GM12878 (cell line): ENCODE data around the gene GADL1. TPM values are rescaled to one million over a fixed set of nuclear protein-coding genes. Genes with fewer than 3 reads are reported as not detected.

ENCODE experiments used
- ATF2 ChIP-seq: IDR thresholded peaks from 2 replicates; pipeline ENCODE4 v1.6.1; 2012; ENCODE audit warnings: low read length, inconsistent platforms
- CBX5 ChIP-seq: sonication (generic); IDR thresholded peaks from 2 replicates; pipeline ENCODE4 v1.6.1; 2016; ENCODE audit warnings: low read depth, moderate library complexity, mild to moderate bottlenecking, inconsistent platforms
- CREM ChIP-seq: IDR thresholded peaks from 2 replicates; pipeline ENCODE4 v1.6.1; 2014; ENCODE audit warnings: antibody characterized with exemption, low read depth
- HDAC2 ChIP-seq: fragments of 200-600 bp; sonication (generic); IDR thresholded peaks from 2 replicates; pipeline ENCODE4 v1.6.1; 2017
- HSF1 ChIP-seq: fragments of 150-350 bp; IDR thresholded peaks from 2 replicates; pipeline ENCODE4 v1.6.1; 2014; ENCODE audit warnings: mild to moderate bottlenecking, low read depth, low read length
- KDM1A ChIP-seq: fragments of 200-600 bp; sonication (generic); IDR thresholded peaks from 2 replicates; pipeline ENCODE4 v1.6.1; 2016; ENCODE audit warnings: borderline replicate concordance
- MXI1 ChIP-seq: fragments of 150-350 bp; IDR thresholded peaks from 2 replicates; pipeline ENCODE4 v1.6.1; 2011; ENCODE audit warnings: low read depth, mild to moderate bottlenecking, inconsistent platforms, low read length, improper control_type of control experiment
- PAX8 ChIP-seq: fragments of 450-650 bp; IDR thresholded peaks from 2 replicates; pipeline ENCODE4 v1.6.1; 2017; ENCODE audit warnings: mild to moderate bottlenecking, moderate library complexity
- POLR2AphosphoS2 ChIP-seq: IDR thresholded peaks from 2 replicates; pipeline ENCODE4 v1.6.1; 2011; ENCODE audit warnings: low read depth, mild to moderate bottlenecking, low read length, improper control_type of control experiment, moderate library complexity
- POU2F2 ChIP-seq: IDR thresholded peaks from 3 replicates; pipeline ENCODE4 v1.6.1; 2011; ENCODE audit warnings: low read depth, mild to moderate bottlenecking, low read length, borderline replicate concordance
- RAD21 ChIP-seq: IDR thresholded peaks from 2 replicates; pipeline ENCODE4 v1.6.1; 2011; ENCODE audit warnings: mild to moderate bottlenecking, low read depth, low read length, moderate library complexity; ENCODE audit not compliant: insufficient read depth
- RELA ChIP-seq: fragments of 450-650 bp; IDR thresholded peaks from 2 replicates; pipeline ENCODE4 v1.8.0; 2014; ENCODE audit warnings: borderline replicate concordance; ENCODE audit not compliant: partially characterized antibody
- RFX5 ChIP-seq: IDR thresholded peaks from 2 replicates; pipeline ENCODE4 v1.6.1; 2011; ENCODE audit warnings: low read depth, low read length, improper control_type of control experiment
- ZBTB40 ChIP-seq: fragments of 450-650 bp; IDR thresholded peaks from 2 replicates; pipeline ENCODE4 v1.6.1; 2016; ENCODE audit warnings: mild to moderate bottlenecking, moderate library complexity, borderline replicate concordance
- polyA plus RNA-seq, 11 experiments: library from polyadenylated mRNA; depleted of rRNA in 4 of 11; unstranded in 6 of 11; stranded (reverse) in 5 of 11; fragments of >200 nt; fragmentation: Nextera tagmentation in 4 of 11; fragmentation: Illumina TruSeq in 1 of 11; extraction: Ambion mirVana in 4 of 11; extraction: Trizol in 1 of 11; gene quantifications; 1 replicate in 1 of 11; 2 replicates in 10 of 11; pipeline versions ENCODE4 v1.2.1 to v1.2.3, GENCODE V29; 2011 to 2016; ENCODE audit warnings: inconsistent platforms in 2 of 11, missing spikeins in 2 of 11, low read depth in 1 of 11
- total RNA-seq, 4 experiments: library from RNA; depleted of rRNA in 3 of 4; stranded (reverse); fragments of >200 nt in 3 of 4; fragmentation: Illumina TruSeq in 1 of 4; extraction: Trizol in 1 of 4; gene quantifications; 2 replicates each; pipeline versions ENCODE4 v1.2.1 to v1.2.3, GENCODE V29; 2013 to 2021
- TF ChIP-seq, protein P1 (sequence below): fragments of 450-650 bp; conservative IDR thresholded peaks from 2 replicates; pipeline ENCODE4 v1.6.1; 2017; ENCODE audit warnings: mild to moderate bottlenecking, moderate library complexity

GADL1 gene
- total and polyA plus RNA-seq, 10 of the 15 experiments (the other 5 are each of a cell fraction or from before 2014, with no cell fraction given): 0.04 TPM; not detected in 9

GRCh38 chr3:30693470-30694120 is 200.9 kb downstream of the GADL1 start (continued):
- TF ChIP-seq RELA (no peak), RFX5 (no peak), ATF2 (no peak), HDAC2 (no peak), POU2F2 (0 out of 3 replicates have a peak, but pooled peaks have one; percentile 23), CBX5 (no peak), KDM1A (no peak), CREM (no peak), HSF1 (no peak), POLR2AphosphoS2 (no peak), ZBTB40 (no peak), MXI1 (no peak), PAX8 (no peak), RAD21 (peak; percentile 98)
- TF ChIP-seq, protein P1, sequence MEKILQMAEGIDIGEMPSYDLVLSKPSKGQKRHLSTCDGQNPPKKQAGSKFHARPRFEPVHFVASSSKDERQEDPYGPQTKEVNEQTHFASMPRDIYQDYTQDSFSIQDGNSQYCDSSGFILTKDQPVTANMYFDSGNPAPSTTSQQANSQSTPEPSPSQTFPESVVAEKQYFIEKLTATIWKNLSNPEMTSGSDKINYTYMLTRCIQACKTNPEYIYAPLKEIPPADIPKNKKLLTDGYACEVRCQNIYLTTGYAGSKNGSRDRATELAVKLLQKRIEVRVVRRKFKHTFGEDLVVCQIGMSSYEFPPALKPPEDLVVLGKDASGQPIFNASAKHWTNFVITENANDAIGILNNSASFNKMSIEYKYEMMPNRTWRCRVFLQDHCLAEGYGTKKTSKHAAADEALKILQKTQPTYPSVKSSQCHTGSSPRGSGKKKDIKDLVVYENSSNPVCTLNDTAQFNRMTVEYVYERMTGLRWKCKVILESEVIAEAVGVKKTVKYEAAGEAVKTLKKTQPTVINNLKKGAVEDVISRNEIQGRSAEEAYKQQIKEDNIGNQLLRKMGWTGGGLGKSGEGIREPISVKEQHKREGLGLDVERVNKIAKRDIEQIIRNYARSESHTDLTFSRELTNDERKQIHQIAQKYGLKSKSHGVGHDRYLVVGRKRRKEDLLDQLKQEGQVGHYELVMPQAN: no peak
